Aorta (tissue), 5 donors: ENCODE results near the gene DCST2. TPM values are rescaled to one million over a fixed set of nuclear protein-coding genes. Genes with fewer than 3 reads are reported as not detected.
A peak's percentile ranks its signal among the peaks of the same experiment; 100 is the strongest.

Experiments used
- ATAC-seq: fragments of 200-7000 bp; cut with Tn5 transposase; one replicate; pipeline ENCODE4 v1.9.1; 2022; ENCODE audit warnings: moderate library complexity; ENCODE audit not compliant: low FRiP score
- DNase-seq, 2 donors: peaks; one replicate each; pipeline ENCODE4 v3.0.0-alpha.2; 2020
- H3K27ac ChIP-seq, 2 donors: one replicate each; pipeline ENCODE4 v1.5.1; 2013; ENCODE audit warnings: low read length in 2 of 2, mild to moderate bottlenecking in 2 of 2, moderate library complexity in 2 of 2, control low read depth in 1 of 2, inconsistent platforms in 1 of 2, low read depth in 1 of 2
- H3K27me3 ChIP-seq, 2 donors: one replicate each; pipeline ENCODE4 v1.6.1; 2013; ENCODE audit warnings: control low read depth in 1 of 2, low read length in 1 of 2, mild to moderate bottlenecking in 1 of 2, moderate library complexity in 1 of 2; ENCODE audit not compliant: insufficient read depth in 2 of 2, control insufficient read depth in 1 of 2
- H3K36me3 ChIP-seq, 2 donors: one replicate each; pipeline ENCODE4 v1.6.1; 2013; ENCODE audit warnings: control low read depth in 1 of 2, low read length in 1 of 2, mild to moderate bottlenecking in 1 of 2; ENCODE audit not compliant: insufficient read depth in 2 of 2, control insufficient read depth in 1 of 2
- H3K4me1 ChIP-seq, 2 donors: one replicate each; pipeline ENCODE4 v1.6.1; 2013; ENCODE audit warnings: low read length in 2 of 2, control low read depth in 1 of 2, mild to moderate bottlenecking in 1 of 2, moderate library complexity in 1 of 2; ENCODE audit not compliant: insufficient read depth in 2 of 2, control insufficient read depth in 1 of 2
- H3K4me3 ChIP-seq, 2 donors: one replicate each; pipeline ENCODE4 v1.5.1; 2013; ENCODE audit warnings: low read length in 2 of 2, control low read depth in 1 of 2, mild to moderate bottlenecking in 1 of 2
- H3K9me3 ChIP-seq: one replicate; pipeline ENCODE4 v1.6.1; 2013; ENCODE audit warnings: mild to moderate bottlenecking, low read length; ENCODE audit not compliant: control insufficient read depth
- WGBS, 2 donors: extraction: QIAGEN DNeasy Blood & Tissue Kit; methylation state at CpG; one replicate each; pipeline ENCODE4 v1.1.7; 2013; 5-methylcytosine and 5-hydroxymethylcytosine counted together
- intact Hi-C, 2 donors: fragments of 100-400 bp; cut with DNase I; formaldehyde crosslinking; loops; one replicate each; pipeline versions ENCODE4 v1.14.2 to v1.15.0; 2022
- polyA plus RNA-seq, 2 donors: library from polyadenylated mRNA; stranded (reverse); fragments of 200-250 nt; gene quantifications; one replicate each; pipeline ENCODE4 v1.2.3, GENCODE V29; 2013
- total RNA-seq, 2 donors: library from RNA; stranded (reverse); fragmentation: NEBNext Ultra II Directional; extraction: Animal tissue kit (Norgen Biotek cat#: 25700); gene quantifications; one replicate each; pipeline ENCODE4 v1.2.1, GENCODE V29; 2021
- donor health status: healthy with polysubstance abuse.
- donor health status: Bipolar disorder and iron deficiency.
- donor health status: DM: no; HTN: no; CAD: no.
- donor health status: DM: no; HTN: no; CAD: no.
- donor health status: DM: yes; HTN: yes; CAD: no.

The DCST2 gene
- total and polyA plus RNA-seq, 4 donors = 0.25 to 5.6 (median 1.3) TPM

DNA sequence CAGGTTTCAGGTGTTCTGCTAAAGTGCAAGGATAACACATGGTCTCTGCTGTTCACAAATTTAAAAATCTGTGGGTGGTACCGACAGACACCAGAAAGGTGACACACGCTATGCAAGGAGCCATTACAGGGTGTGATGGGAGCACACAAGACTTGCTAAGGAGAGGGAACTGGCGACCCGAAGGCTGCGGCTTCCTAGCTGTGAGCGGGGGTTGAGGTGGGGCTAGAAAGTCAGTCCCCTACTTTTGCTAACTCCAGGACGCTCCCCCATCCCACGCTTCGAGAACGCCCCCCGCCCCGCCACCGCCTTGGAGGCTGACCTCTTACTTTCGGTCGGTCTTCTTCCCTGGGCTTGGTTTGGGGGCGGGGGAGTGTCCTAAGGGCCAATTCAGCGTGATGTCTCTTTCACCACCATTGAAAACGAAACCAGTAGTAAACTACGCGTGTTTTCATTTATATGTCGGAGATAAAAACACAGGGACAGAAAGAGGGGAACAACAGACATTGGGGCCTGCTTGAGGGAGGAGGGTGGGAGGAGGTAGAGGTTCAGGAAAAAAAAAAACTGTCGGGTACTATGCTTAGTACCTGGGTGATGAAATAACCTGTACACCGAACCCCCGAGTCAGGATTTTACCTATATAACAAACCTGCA lies 58.0 kb downstream of the DCST2 start:
- Histone ChIP-seq H3K9me3 (no peaks in the 10 kb centered on the region), H3K4me1 (no peaks in the 10 kb centered on the region), H3K4me3 (peak overlapping the region; percentile 81 to 89), H3K27ac (peak overlapping the region; percentile 15 to 78), H3K27me3 (no peaks in the 10 kb centered on the region), H3K36me3 (no peaks in the 10 kb centered on the region)
- WGBS, 2 donors = 0 to 1% methylated on average over 24 of the region's 24 CpGs
- DNase-seq (peak; percentile 77 to 87), ATAC-seq (no peak)
- intact Hi-C loops = loop anchor here in 1 of 2 donors (10.0 kb wide), 1 partner anchor 1181 kb away; no protein-coding TSS in a partner anchor

DNA sequence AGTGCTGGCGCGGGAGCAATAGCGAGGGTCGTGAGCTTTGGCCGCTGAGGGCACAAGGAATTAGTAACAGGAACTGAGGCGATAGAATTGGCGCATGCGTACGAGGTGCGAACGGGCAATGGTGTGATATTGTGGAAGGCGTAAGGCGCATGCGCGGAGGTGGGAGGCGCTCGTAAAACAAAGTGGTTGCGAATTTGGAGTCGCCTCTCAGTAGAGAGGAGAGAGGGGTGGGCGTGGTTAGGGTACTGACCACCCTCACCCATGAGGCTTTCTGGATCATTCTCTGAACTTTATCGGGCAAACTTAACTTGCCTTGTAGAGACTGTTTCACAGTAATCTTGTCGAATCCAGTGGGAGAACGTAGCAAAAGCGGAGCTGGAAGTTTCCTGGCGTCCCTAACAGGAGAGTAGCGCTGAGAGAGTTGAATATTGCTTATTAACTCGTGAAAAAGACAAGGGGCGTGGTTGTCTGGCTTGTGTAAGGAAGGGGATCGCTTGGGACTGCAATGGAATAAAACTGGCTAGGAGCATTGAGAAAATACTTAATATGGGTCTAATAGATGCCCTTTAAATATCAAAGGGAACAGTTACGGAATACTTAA lies 58.7 kb downstream of the DCST2 start:
- peak overlapping the region; percentile 15 to 78 for H3K27ac ChIP-seq
- WGBS, 2 donors = 0 to 1% methylated on average over 30 of the region's 30 CpGs
- H3K4me1 ChIP-seq = no peaks in the 10 kb centered on the region
- DNase-seq = peak; percentile 98
- H3K27me3 ChIP-seq = no peaks in the 10 kb centered on the region
- H3K4me3 ChIP-seq = peak overlapping the region; percentile 81 to 89
- ATAC-seq = peak; percentile 84
- intact Hi-C loops = loop anchor here in 1 of 2 donors (10.0 kb wide), 1 partner anchor 1180 kb away; no protein-coding TSS in a partner anchor
- H3K9me3 ChIP-seq = no peaks in the 10 kb centered on the region
- H3K36me3 ChIP-seq = no peaks in the 10 kb centered on the region

DNA sequence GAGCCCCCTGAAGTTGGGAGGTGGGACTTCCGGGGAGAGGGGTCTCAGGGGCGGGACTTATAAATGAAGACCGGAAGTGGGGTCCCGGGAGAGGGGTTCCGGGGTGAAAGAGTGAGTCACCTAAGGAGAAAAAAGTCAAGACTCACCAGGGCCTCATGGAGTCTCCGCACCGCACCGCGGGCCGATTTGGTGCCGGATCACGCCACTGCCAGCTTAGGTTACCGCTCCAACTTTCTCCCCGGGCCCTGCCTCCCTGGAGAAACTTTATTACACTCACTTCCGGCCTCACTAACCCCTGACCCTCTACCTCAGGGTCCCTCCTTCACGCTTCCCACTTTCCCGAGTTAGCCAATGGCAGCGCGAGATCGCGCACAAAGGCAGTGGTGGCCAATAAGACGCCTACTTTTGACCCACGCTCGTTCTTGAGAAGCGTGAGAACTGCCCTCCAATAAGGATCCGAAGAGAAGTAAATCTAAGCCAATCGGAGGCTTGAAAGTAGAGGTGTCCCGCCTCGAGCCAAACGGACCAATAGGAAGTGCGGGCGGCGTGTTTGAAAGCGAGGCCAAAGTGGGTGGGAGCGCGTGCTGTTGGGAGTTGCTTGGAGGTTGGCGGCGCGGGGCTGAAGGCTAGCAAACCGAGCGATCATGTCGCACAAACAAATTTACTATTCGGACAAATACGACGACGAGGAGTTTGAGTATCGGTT lies 59.3 kb downstream of the DCST2 start, which contains the start of gene CKS1B:
CKS1B (plus strand) TSS at position 580 of the 706 bp plus-strand sequence; CDS start at position 645, 65 bp downstream.
- Histone ChIP-seq H3K9me3 (no peaks in the 10 kb centered on the region), H3K36me3 (no peaks in the 10 kb centered on the region), H3K4me1 (no peaks in the 10 kb centered on the region), H3K27me3 (no peaks in the 10 kb centered on the region), H3K4me3 (peak within 1 kb of the TSS; percentile 81 to 89), H3K27ac (peak within 1 kb of the TSS; percentile 72 to 86)
- DNase-seq (peak; percentile 98), ATAC-seq (peak; percentile 92)
- WGBS, 2 donors = 0 to 1% methylated on average over 47 of the region's 47 CpGs
- intact Hi-C loops = loop anchor here in 1 of 2 donors (10.0 kb wide), 1 partner anchor 1179 kb away; no protein-coding TSS in a partner anchor

DNA sequence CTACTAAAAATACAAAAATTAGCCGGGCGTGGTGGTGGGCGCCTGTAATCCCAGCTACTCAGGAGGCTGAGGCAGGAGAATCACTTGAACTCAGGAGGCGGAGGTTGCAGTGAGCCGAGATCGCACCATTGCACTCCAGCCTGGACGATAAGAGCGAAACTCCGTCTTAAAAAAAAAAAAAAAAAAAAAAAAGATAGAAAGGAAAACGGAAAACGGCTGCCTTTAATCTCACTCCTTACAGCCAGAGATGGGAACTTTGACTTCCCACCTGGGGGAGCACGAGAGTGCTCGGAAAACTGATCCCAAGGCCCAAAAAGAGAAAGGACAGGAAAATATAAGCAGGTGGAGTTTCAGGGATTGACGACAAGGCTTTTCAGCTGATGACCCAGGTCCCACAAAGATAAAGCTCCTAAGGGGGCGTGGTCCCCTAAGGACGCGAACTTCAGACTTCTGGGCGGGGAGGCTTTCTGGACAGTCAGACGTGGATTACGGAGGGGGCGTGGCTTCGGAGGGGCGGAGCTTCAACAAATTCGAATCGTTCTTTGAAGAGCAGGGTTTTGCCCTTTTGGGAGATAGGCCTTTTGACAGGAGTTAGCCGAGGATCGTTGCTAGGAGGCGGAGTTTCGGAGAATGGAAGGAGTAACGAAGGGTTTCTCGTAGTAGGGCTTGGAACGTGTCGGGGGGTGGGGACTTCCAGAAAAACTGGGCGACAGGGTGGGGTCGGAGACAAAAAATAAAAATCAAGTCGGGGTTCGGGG lies 60.1 kb downstream of the DCST2 start:
- 3 to 4% methylated on average over 36 to 37 of the region's 37 CpGs for WGBS, 2 donors
- Histone ChIP-seq H3K9me3 (no peaks in the 10 kb centered on the region), H3K27me3 (no peaks in the 10 kb centered on the region), H3K36me3 (no peaks in the 10 kb centered on the region), H3K27ac (peak overlapping the region; percentile 72 to 86), H3K4me3 (peak overlapping the region; percentile 69 to 76), H3K4me1 (no peaks in the 10 kb centered on the region)
- peak; percentile 98 to 99 for DNase-seq
- intact Hi-C loops = loop anchor here (1.0 to 10.0 kb wide), 2 partner anchors 29 to 1179 kb away; partner anchors contain the start of gene ZBTB7B (in 1 of the 2)
- ATAC-seq = peak; percentile 73

DNA sequence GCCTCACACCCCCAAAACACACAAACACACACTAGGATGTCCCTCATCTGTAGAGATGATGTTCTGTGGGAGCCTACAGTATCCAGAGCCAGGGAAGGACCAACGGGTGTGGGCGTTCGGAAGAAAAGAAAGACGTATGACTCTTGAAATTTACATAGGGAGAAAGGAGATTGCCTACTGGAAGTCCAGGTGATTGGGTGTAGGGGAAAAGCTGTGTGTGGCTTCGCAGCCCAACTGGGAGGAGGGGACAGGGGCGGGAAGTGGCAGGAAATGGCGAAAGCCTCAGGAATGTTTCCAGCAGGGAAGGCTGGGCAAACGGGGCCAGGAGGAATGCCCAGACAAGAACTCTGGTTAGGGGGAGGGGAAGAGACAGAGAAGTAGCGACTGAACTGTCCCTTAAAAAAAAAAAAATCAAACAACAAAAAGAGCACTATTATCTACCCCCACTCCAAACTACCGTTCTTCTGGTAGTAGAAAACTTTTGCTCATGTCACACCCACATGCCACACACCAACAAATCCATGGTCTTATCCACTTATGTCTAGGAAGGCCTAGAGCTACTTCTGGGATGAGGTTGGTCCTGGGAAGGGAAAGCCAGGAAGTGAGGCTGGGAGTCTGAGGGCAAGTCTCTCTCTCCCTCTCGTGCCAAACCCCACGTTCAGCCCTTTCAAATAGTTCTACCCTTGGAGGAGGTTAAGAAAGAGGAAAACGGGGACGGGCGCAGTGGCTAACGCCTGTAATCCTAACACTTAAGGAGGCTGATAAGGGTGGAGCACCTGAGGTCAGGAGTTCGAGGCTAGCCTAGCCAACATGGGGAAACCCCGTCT lies 60.9 kb downstream of the DCST2 start:
- H3K27me3 ChIP-seq = no peaks in the 10 kb centered on the region
- H3K36me3 ChIP-seq = peaks cover 0 to 2% of the 10 kb centered on the region in 2 donors
- WGBS, 2 donors = 11 to 13% methylated on average over 18 of the region's 18 CpGs
- H3K9me3 ChIP-seq = no peaks in the 10 kb centered on the region
- peak overlapping the region; percentile 72 to 97 for H3K27ac ChIP-seq
- DNase-seq (peak; percentile 90 to 92), ATAC-seq (no peak)
- H3K4me3 ChIP-seq = peak overlapping the region in 1 of 2 donors; percentile 14
- intact Hi-C loops = loop anchor here (1.0 to 10.0 kb wide), 2 partner anchors 30 to 1178 kb away; partner anchors contain the start of gene ZBTB7B (in 1 of the 2)
- H3K4me1 ChIP-seq = no peaks in the 10 kb centered on the region

DNA sequence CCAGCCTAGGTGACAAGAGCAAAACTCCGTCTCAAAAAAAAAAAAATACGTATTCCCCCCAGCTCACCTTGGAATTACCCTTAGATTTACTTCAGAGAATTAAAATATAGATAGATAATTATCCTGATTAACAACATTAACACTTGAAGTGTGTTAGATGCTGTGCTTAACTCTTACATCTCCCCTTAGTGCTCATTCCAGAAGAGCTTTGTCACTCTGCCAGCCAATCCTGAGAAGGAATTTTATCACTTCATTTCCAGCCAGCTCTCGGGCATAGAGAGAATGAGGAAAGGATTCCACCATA lies 61.4 kb downstream of the DCST2 start:
- 51 to 55% methylated on average over 3 of the region's 3 CpGs for WGBS, 2 donors
- Histone ChIP-seq H3K4me1 (no peaks in the 10 kb centered on the region), H3K27ac (peak overlapping the region; percentile 72 to 97), H3K36me3 (peaks cover 0 to 3% of the 10 kb centered on the region in 2 donors), H3K4me3 (peak overlapping the region in 1 of 2 donors; percentile 14), H3K9me3 (no peaks in the 10 kb centered on the region), H3K27me3 (no peaks in the 10 kb centered on the region)
- DNase-seq = no peak
- no peak for ATAC-seq
- intact Hi-C loops = loop anchor here in 1 of 2 donors (10.0 kb wide), 1 partner anchor 1177 kb away; no protein-coding TSS in a partner anchor

DNA sequence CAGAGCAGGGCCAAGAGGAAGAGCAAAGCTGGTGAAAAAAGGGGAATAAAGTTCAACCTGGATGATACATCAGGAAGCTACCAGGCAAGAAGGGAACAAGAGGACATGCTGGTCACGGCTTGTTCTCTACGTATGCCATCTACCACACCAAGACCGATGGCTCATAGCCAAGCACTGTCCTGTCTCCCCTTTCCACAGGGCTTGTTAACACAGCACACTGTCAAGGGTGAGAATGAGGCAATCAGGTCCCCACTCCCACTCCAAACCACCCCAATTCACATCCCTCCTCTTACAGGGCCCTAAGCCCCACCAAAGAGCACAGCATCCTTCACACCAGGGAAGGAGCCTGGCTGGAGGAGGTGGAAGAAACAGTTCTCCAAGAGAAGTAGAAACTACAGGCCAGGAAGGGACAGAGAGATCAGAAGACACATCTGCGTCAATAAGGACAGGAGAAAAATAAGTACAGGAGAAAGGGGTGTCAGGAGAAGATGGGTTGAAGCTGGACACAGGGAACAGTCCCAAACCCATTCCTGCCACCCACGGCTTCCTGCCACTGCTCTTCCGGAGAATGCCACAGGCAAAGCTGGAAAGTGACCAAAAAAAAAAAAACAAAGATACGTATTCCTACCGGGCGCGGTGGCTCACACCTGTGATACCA lies 62.1 kb downstream of the DCST2 start:
- Histone ChIP-seq H3K27ac (peak overlapping the region; percentile 72 to 98), H3K36me3 (peaks cover 0 to 3% of the 10 kb centered on the region in 2 donors), H3K9me3 (no peaks in the 10 kb centered on the region), H3K4me3 (no peak overlapping the region), H3K4me1 (no peaks in the 10 kb centered on the region), H3K27me3 (no peaks in the 10 kb centered on the region)
- ATAC-seq = no peak
- intact Hi-C loops = loop anchor here in 1 of 2 donors (10.0 kb wide), 1 partner anchor 1177 kb away; no protein-coding TSS in a partner anchor
- DNase-seq = no peak
- 28 to 33% methylated on average over 10 of the region's 10 CpGs for WGBS, 2 donors
